Ascending aorta (tissue), 2 donors: Measurements from ENCODE around the gene BICRAL. TPM values are rescaled to one million over a fixed set of nuclear protein-coding genes. Genes with fewer than 3 reads are reported as not detected.

Experiments used
- DNase-seq, 2 donors: peaks; one replicate each; pipeline ENCODE4 v3.0.0-alpha.2; 2019; ENCODE audit warnings: low spot score in 2 of 2
- H3K27ac ChIP-seq, 2 donors: fragments of 200-600 bp; sonication (generic); one replicate each; pipeline ENCODE4 v1.5.1; 2016 to 2017; ENCODE audit warnings: mild to moderate bottlenecking in 1 of 2
- H3K27me3 ChIP-seq: fragments of 200-600 bp; sonication (generic); one replicate; pipeline ENCODE4 v1.5.1; 2017
- H3K36me3 ChIP-seq, 2 donors: fragments of 200-600 bp; sonication (generic); one replicate each; pipeline ENCODE4 v1.5.1; 2016
- H3K4me1 ChIP-seq, 2 donors: fragments of 200-600 bp; sonication (generic); one replicate each; pipeline ENCODE4 v1.5.1; 2016 to 2017; ENCODE audit warnings: mild to moderate bottlenecking in 1 of 2
- H3K4me3 ChIP-seq, 2 donors: fragments of 200-600 bp; sonication (generic); one replicate each; pipeline ENCODE4 v1.5.1; 2016 to 2017; ENCODE audit warnings: mild to moderate bottlenecking in 1 of 2
- H3K9me3 ChIP-seq, 2 donors: fragments of 200-600 bp; sonication (generic); one replicate each; pipeline ENCODE4 v1.5.1; 2016
- CTCF ChIP-seq, 3 experiments: fragments of 200-600 bp in 2 of 3; fragments of 450-650 bp in 1 of 3; sonication (generic) in 2 of 3; IDR thresholded peaks; one replicate each; pipeline ENCODE4 v1.5.1; 2016 to 2019; ENCODE audit warnings: antibody characterized with exemption in 3 of 3, mild to moderate bottlenecking in 1 of 3, moderate library complexity in 1 of 3
- intact Hi-C: fragments of 100-400 bp; cut with DNase I; formaldehyde crosslinking; loops from one replicate; pipeline ENCODE4 v1.15.1; 2023
- total RNA-seq: library from RNA; depleted of rRNA; stranded (reverse); fragments of >200 nt; gene quantifications from one replicate; pipeline ENCODE4 v1.1.0, GENCODE V29; 2016

BICRAL gene
- total RNA-seq, 1 donor from 2014 or later = 9.7 TPM

GRCh38 chr6:42778122-42778521 lies 3.7 kb upstream of the BICRAL start:
- no peak for TF ChIP-seq CTCF (IDR thresholded peaks at IDR 0.05)
- Histone ChIP-seq H3K27ac (no peak overlapping the region), H3K36me3 (no peaks in the 10 kb centered on the region), H3K9me3 (no peaks in the 10 kb centered on the region), H3K27me3 (no peaks in the 10 kb centered on the region), H3K4me1 (peaks cover 0 to 6% of the 10 kb centered on the region in 2 donors), H3K4me3 (no peak overlapping the region)
- intact Hi-C loops = no loop called here
- DNase-seq = no peak

DNA sequence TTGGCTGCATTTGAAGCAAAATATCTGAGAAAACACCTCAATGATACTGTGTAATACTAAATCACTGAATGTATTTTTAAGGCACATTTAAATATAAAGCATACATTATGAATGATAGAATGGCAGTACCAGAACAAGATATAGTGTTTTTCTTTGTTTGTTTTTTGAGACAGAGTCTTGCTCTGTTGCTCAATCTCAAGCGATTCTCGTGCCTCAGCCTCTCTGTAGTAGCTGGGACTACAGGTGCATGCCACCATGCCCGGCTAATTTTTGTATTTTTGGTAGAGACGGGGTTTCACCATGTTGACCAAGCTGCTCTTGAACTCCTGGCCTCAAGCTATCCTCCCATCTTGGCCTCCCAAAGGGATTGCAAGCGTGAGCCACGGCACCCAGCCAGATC lies 2.3 kb upstream of the BICRAL start:
- intact Hi-C loops = no loop called here
- Histone ChIP-seq H3K4me3 (no peak overlapping the region), H3K27me3 (no peaks in the 10 kb centered on the region), H3K9me3 (no peaks in the 10 kb centered on the region), H3K4me1 (peaks cover 0 to 6% of the 10 kb centered on the region in 2 donors), H3K36me3 (no peaks in the 10 kb centered on the region), H3K27ac (no peak overlapping the region)
- DNase-seq = no peak
- no peak for TF ChIP-seq CTCF (IDR thresholded peaks at IDR 0.05)

DNA sequence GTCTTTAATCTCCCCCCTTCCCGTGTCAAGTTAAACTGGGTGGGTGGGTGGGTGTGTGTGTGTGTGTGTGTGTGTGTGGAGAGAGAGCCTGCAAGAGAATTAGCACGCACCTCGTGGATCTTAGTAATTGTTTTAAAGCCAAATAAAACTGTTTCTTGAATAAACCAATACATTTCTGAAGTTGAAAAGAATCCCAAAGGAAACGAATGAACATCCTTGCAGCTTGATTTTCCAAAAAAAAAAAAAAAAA lies 381 bp upstream of the BICRAL start:
- no peak for TF ChIP-seq CTCF (IDR thresholded peaks at IDR 0.05)
- intact Hi-C loops = loop anchor here (5.0 kb wide), 3 partner anchors 36 to 391 kb away; partner anchors contain the start of genes RPL7L1 and SRF
- Histone ChIP-seq H3K36me3 (no peaks in the 10 kb centered on the region), H3K9me3 (no peaks in the 10 kb centered on the region), H3K4me1 (peaks cover 4 to 18% of the 10 kb centered on the region in 2 donors), H3K4me3 (peak overlapping the region; percentile 97 to 99), H3K27me3 (no peaks in the 10 kb centered on the region), H3K27ac (peak overlapping the region; percentile 99 to 100)
- DNase-seq = no peak

DNA sequence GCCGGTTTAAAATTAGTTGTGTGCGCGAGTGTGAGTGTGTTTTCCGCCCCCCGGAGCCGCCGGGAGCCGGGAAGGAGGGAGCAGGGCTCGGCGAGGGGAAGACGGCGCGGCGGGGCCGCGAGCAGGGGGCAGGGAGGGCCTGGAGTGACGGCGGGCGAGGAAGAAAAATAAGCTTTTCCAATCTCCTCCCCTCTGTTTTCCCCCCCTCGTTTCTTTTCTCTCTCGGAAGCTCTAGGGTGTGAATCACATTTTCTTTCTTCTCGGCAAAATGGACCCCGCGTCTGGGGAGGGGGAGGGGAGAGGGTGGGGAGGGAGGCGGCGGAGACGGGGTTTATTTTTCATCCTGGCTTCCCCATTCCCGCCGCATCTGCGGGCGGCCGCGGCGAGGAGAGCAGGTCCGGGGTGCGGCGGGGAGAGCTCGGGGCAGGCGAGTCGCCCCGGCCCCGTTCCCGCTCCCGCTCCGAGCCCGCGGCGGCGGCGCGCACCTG lies 881 bp downstream of the BICRAL start:
- peak; percentile 35 to 90 for DNase-seq
- no peaks in the 10 kb centered on the region for H3K36me3 ChIP-seq
- intact Hi-C loops = loop anchor here (1.0 to 5.0 kb wide), 5 partner anchors 18 to 390 kb away; partner anchors contain the start of genes RPL7L1, SRF and TBCC
- H3K4me1 ChIP-seq = peaks cover 4 to 30% of the 10 kb centered on the region in 2 donors
- no peaks in the 10 kb centered on the region for H3K27me3 ChIP-seq
- H3K4me3 ChIP-seq = peak overlapping the region; percentile 97 to 99
- H3K27ac ChIP-seq = peak overlapping the region; percentile 99 to 100
- peak in 1 of 3 experiments; percentile 2 for TF ChIP-seq CTCF (IDR thresholded peaks at IDR 0.05)
- H3K9me3 ChIP-seq = no peaks in the 10 kb centered on the region

DNA sequence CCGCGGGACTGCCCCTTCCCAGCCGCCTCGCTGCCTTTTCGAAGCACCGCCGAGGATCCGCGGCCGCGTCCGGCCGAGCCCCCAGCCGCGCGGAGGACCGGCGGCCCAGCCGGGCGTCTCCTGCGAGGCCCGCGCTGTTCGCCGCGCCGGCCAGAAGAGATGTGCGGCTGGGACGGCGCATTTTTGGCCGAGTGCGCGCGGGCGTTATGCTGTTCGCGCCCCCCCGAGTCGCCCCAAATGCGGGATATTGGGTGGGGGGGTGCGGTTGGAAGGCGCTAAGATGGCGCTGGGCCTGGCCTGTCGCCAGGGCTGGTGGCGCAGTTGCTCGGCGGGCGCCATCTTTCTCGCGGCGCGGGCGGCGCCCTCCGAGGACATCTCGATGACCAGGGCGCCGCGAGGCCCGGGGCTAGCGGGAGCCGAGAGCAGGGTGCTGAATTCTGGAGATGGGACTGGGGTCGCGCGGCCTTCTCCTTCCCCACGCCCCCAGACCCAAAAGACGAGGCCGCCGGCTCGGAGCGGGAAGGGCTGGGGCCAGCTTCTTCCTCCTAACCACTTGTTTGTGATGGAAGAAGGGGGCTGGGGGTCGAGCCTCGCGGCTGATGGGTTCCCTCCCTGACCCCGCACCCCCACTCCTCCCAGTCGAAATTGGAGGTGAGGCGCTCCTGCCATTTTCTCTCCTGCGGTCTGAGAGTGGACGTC lies 1.5 kb downstream of the BICRAL start:
- H3K27me3 ChIP-seq = no peaks in the 10 kb centered on the region
- peak in 1 of 2 donors; percentile 89 for DNase-seq
- no peaks in the 10 kb centered on the region for H3K9me3 ChIP-seq
- H3K4me1 ChIP-seq = peaks cover 4 to 36% of the 10 kb centered on the region in 2 donors
- no peaks in the 10 kb centered on the region for H3K36me3 ChIP-seq
- peak overlapping the region; percentile 99 to 100 for H3K27ac ChIP-seq
- intact Hi-C loops = loop anchor here (2.0 to 5.0 kb wide), 4 partner anchors 17 to 389 kb away; partner anchors contain the start of genes RPL7L1 and SRF
- peak overlapping the region; percentile 97 to 99 for H3K4me3 ChIP-seq
- TF ChIP-seq CTCF (IDR thresholded peaks at IDR 0.05) = no peak
